Spleen (tissue), 11 donors: Measurements from ENCODE around the gene A4GALT. TPM values are rescaled to one million over a fixed set of nuclear protein-coding genes. Genes with fewer than 3 reads are reported as not detected.
A peak's percentile ranks its signal among the peaks of the same experiment; 100 is the strongest.

Experiments used
- DNase-seq: peaks from one replicate; pipeline ENCODE4 v3.0.0-alpha.2; 2020
- H3K27ac ChIP-seq, 8 donors: fragments of 200-600 bp; sonication (generic) in 7 of 8; 1 replicate in 4 of 8; 2 replicates in 4 of 8; pipeline versions ENCODE4 v1.5.0 to v1.8.0; 2016 to 2021; ENCODE audit warnings: inconsistent platforms in 4 of 8, mild to moderate bottlenecking in 4 of 8, moderate library complexity in 1 of 8
- H3K27me3 ChIP-seq, 7 donors: fragments of 200-600 bp; sonication (generic) in 6 of 7; replicated peaks in 1 of 7; 1 replicate in 4 of 7; 2 replicates in 3 of 7; pipeline versions ENCODE4 v1.5.0 to v1.8.0; 2016 to 2021; ENCODE audit warnings: inconsistent platforms in 3 of 7, mild to moderate bottlenecking in 1 of 7
- H3K36me3 ChIP-seq, 6 donors: fragments of 200-600 bp; sonication (generic) in 5 of 6; 1 replicate in 4 of 6; 2 replicates in 2 of 6; pipeline versions ENCODE4 v1.5.0 to v1.8.0; 2016 to 2021; ENCODE audit warnings: inconsistent platforms in 2 of 6
- H3K4me1 ChIP-seq, 6 donors: fragments of 200-600 bp; sonication (generic) in 5 of 6; 1 replicate in 3 of 6; 2 replicates in 3 of 6; pipeline versions ENCODE4 v1.5.0 to v1.8.0; 2016 to 2021; ENCODE audit warnings: inconsistent platforms in 3 of 6
- H3K4me3 ChIP-seq, 8 donors: fragments of 200-600 bp; sonication (generic) in 7 of 8; 1 replicate in 4 of 8; 2 replicates in 4 of 8; pipeline versions ENCODE4 v1.5.0 to v1.8.0; 2016 to 2021; ENCODE audit warnings: inconsistent platforms in 4 of 8, mild to moderate bottlenecking in 4 of 8, moderate library complexity in 2 of 8
- H3K9me3 ChIP-seq, 8 donors: fragments of 200-600 bp; sonication (generic) in 7 of 8; 1 replicate in 4 of 8; 2 replicates in 4 of 8; pipeline versions ENCODE4 v1.5.0 to v1.8.0; 2016 to 2021; ENCODE audit warnings: inconsistent platforms in 4 of 8
- CTCF ChIP-seq, 11 experiments: fragments of 200-600 bp in 7 of 11; fragments of 450-650 bp in 4 of 11; sonication (generic) in 4 of 11; IDR thresholded peaks in 8 of 11; conservative IDR thresholded peaks in 3 of 11; 1 replicate in 7 of 11; 2 replicates in 4 of 11; pipeline versions ENCODE4 v1.4.0 to v1.8.0; 2016 to 2021; ENCODE audit warnings: antibody characterized with exemption in 11 of 11, inconsistent platforms in 4 of 11, mild to moderate bottlenecking in 1 of 11
- POLR2A ChIP-seq, 3 donors: fragments of 450-650 bp; IDR thresholded peaks; one replicate each; pipeline ENCODE4 v1.5.1; 2017; ENCODE audit warnings: antibody characterized with exemption in 3 of 3, mild to moderate bottlenecking in 1 of 3
- POLR2AphosphoS5 ChIP-seq, 3 donors: sonication (generic); formaldehyde crosslinking; IDR thresholded peaks; one replicate each; pipeline ENCODE4 v1.5.1; 2017; ENCODE audit warnings: antibody characterized with exemption in 3 of 3
- WGBS, 5 donors: extraction: QIAGEN DNeasy Blood & Tissue Kit in 3 of 5; methylation state at CpG; one replicate each; pipeline versions ENCODE4 v1.1.5 to v1.1.7; 2013 to 2018; 5-methylcytosine and 5-hydroxymethylcytosine counted together
- intact Hi-C: fragments of 100-400 bp; cut with DNase I; formaldehyde crosslinking; loops from one replicate; pipeline ENCODE4 v1.15.0; 2023; ENCODE audit warnings: low total_unique reads
- polyA plus RNA-seq, 3 donors: library from polyadenylated mRNA; stranded (reverse); fragments of 200-250 nt; gene quantifications; one replicate each; pipeline ENCODE4 v1.2.1, GENCODE V29; 2013
- total RNA-seq, 7 donors: library from RNA; depleted of rRNA in 3 of 7; stranded (reverse); fragments of >200 nt in 3 of 7; fragmentation: NEBNext Ultra II Directional in 4 of 7; extraction: Animal tissue kit (Norgen Biotek cat#: 25700) in 4 of 7; gene quantifications; one replicate each; pipeline versions ENCODE4 v1.1.0 to v1.2.1, GENCODE V29; 2016 to 2021
- donor health status: healthy with polysubstance abuse.
- donor health status: DM: no; HTN: no; CAD: no; lungs with moderate emphysema.
- donor health status: DM: no; HTN: no; CAD: no.
- donor health status: Bipolar disorder and iron deficiency.
- donor health status: healthy.
- donor health status: DM: no; HTN: no; CAD: no.
- donor health status: DM: yes; HTN: yes; CAD: no.

Gene A4GALT
- total and polyA plus RNA-seq, 10 donors: 7.3 to 45.2 (median 20.8) TPM

DNA sequence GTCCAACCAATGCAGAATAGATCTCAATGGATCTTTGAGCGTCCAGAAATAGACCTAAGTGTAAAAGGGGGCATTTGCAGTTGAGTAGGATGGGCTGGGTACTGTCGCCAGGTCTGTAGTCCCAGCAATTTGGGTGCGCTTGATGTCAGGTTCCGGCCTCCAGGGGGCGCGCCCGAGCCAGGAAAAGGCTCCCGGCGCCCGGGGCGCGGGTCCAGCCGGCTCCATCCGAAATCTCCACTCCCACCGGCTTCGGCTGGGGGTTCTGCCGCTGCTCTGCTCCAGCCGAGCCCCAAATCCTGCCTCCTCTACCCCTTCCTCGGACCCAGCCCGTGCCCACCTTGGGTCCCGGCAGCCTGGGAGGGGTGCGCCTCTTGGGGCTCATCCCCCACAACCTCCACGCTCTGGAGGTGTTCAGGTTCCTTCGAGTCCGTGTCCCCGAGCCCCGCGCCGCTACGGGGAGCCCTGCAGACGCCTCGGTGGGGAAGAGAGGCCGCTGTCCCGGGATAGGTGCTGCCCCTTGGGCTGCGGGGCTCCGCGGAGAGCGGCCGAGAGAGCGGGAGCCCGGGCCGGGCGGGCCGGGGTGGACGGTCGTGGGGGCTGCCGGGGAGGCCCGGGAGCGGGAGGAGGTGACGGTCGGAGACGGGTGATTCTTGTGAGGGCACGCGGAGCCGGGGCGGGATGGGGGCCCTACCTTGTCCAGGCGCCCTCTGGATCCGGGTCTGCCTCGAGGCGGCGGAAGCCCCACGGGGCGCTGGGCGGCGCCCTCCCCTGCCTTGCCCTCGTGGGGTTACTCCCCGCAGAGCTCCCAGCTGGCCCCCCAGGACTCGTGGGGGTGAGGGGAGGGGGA, 58.5 kb downstream of the A4GALT start:
- peak overlapping the region in 4 of 8 donors; percentile 12 to 69 (median 28) for H3K27ac ChIP-seq
- intact Hi-C loops: loop anchor here (10.0 kb wide), 1 partner anchor 153 kb away; no protein-coding TSS in a partner anchor
- TF ChIP-seq POLR2AphosphoS5 (IDR thresholded peaks at IDR 0.05): peak; percentile 39 to 49 (median 49)
- no peak for TF ChIP-seq POLR2A (IDR thresholded peaks at IDR 0.05)
- TF ChIP-seq CTCF (IDR thresholded peaks at IDR 0.05 in 8 of 11, conservative IDR thresholded peaks at IDR 0.05 in 3 of 11): peak; percentile 54 to 92 (median 84)
- H3K4me1 ChIP-seq: peaks cover 0 to 41% (median 23%) of the 10 kb centered on the region in 6 donors
- no peaks in the 10 kb centered on the region for H3K36me3 ChIP-seq
- H3K4me3 ChIP-seq: peak overlapping the region; percentile 39 to 68 (median 50)
- H3K9me3 ChIP-seq: no peaks in the 10 kb centered on the region
- peak; percentile 95 for DNase-seq
- 0 to 3% (median 2%) methylated on average over 12 to 68 of the region's 68 CpGs for WGBS, 5 donors
- peaks cover 0 to 9% (median 5%) of the 10 kb centered on the region in 7 donors for H3K27me3 ChIP-seq

DNA sequence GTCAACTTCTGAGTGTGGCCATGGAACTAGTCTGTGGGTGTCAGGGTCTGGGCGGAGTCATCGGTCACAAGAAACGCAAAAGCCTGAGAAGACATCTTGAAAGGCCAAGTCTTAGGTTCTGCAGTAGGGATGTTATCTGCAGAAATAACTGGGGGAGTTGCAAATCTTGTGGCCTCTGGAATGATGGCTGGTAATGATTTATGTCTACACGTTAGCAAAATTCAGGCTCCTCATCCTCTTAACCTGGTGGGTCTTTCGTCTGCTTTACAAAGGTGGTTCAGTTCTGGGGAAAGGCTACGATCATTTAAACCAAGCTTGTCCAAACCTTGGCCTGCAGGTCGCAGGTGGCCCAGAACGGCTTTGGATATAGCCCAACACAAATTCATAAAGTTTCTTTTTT, 64.1 kb downstream of the A4GALT start:
- Histone ChIP-seq H3K4me1 (peaks cover 0 to 38% (median 8%) of the 10 kb centered on the region in 6 donors), H3K27ac (no peak overlapping the region), H3K4me3 (no peak overlapping the region), H3K36me3 (no peaks in the 10 kb centered on the region), H3K9me3 (no peaks in the 10 kb centered on the region), H3K27me3 (no peaks in the 10 kb centered on the region)
- TF ChIP-seq POLR2AphosphoS5 (IDR thresholded peaks at IDR 0.05) (no peak), CTCF (IDR thresholded peaks at IDR 0.05 in 8 of 11, conservative IDR thresholded peaks at IDR 0.05 in 3 of 11) (no peak), POLR2A (IDR thresholded peaks at IDR 0.05) (no peak)
- WGBS, 5 donors: 90 to 98% (median 95%) methylated on average over 8 of the region's 8 CpGs
- intact Hi-C loops: no loop called here
- no peak for DNase-seq

DNA sequence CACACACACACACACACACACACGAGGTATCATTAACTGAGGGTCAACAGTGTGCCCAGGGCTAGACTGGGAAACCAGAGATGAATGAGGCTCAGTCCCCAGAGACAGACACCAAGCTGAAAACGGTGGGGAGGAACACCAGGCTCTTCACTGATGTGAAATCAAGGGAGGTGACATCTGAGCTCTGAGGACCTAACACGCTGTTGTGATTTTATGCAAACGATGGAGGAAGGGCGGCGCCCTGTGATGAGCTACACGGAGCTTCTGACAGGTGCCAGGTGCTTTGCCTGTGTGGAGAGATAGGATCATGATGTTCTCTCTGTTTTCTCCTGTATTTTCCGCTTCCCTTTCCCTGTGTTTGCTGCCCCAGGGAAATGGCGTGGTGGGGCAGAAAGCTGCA, 65.0 kb downstream of the A4GALT start:
- DNase-seq: peak; percentile 90
- no peaks in the 10 kb centered on the region for H3K9me3 ChIP-seq
- no peaks in the 10 kb centered on the region for H3K36me3 ChIP-seq
- TF ChIP-seq CTCF (IDR thresholded peaks at IDR 0.05 in 8 of 11, conservative IDR thresholded peaks at IDR 0.05 in 3 of 11) (no peak), POLR2AphosphoS5 (IDR thresholded peaks at IDR 0.05) (peak in 2 of 3 donors; percentile 52 to 72)
- no peaks in the 10 kb centered on the region for H3K27me3 ChIP-seq
- H3K27ac ChIP-seq: peak overlapping the region in 4 of 8 donors; percentile 40 to 75 (median 44)
- 51 to 71% (median 53%) methylated on average over 9 of the region's 9 CpGs for WGBS, 5 donors
- intact Hi-C loops: no loop called here
- H3K4me1 ChIP-seq: peaks cover 0 to 34% (median 6%) of the 10 kb centered on the region in 6 donors
- H3K4me3 ChIP-seq: no peak overlapping the region

DNA sequence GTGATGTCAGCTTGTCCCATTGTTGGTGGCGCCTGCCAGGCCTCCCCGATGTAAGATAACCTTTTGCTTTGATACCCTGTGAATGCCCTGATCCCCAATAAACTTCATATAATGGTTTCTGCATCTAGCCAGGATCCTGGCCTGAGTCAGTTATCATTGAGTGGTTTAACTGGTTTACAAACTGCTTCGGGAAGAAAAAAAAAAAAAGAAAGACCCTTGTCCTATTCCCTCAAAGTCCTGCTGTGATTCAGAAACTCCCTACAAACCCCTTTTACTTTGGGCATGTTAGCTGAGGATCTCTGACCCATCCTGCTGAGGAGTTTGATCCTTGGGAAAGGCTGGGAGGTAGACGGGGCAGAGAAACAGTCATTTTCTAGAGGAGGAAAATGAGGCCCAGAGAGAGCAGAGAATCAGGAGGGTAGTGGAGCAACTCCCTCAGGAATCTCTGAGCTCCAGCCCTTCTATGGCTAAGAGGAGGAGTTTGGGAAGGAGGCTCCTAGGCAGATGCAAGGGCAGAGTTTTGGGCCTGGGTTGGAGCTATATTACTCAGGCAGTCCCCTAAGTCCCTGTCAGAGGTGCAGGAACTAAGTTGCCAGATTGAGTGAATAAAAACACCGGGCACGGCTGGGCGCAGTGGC, 66.1 kb downstream of the A4GALT start:
- H3K4me1 ChIP-seq: peaks cover 0 to 39% (median 11%) of the 10 kb centered on the region in 6 donors
- no peak overlapping the region for H3K4me3 ChIP-seq
- no peaks in the 10 kb centered on the region for H3K9me3 ChIP-seq
- TF ChIP-seq POLR2A (IDR thresholded peaks at IDR 0.05) (no peak), CTCF (IDR thresholded peaks at IDR 0.05 in 8 of 11, conservative IDR thresholded peaks at IDR 0.05 in 3 of 11) (no peak), POLR2AphosphoS5 (IDR thresholded peaks at IDR 0.05) (no peak)
- no peaks in the 10 kb centered on the region for H3K27me3 ChIP-seq
- no peaks in the 10 kb centered on the region for H3K36me3 ChIP-seq
- DNase-seq: no peak
- whole genome bisulfite sequencing, 5 donors: 90 to 95% (median 94%) methylated on average over 7 of the region's 7 CpGs
- H3K27ac ChIP-seq: peak overlapping the region in 1 of 8 donors; percentile 75
- intact Hi-C loops: no loop called here
